GM19467 (cell line): Measurements from ENCODE around the gene ANKRD36B.
"Not testable (repeated sequence)": the region's sequence is repeated elsewhere in the genome, so short reads cannot be mapped to it uniquely, and the experiment has no call there.

Source experiments
- ATAC-seq: cut with Tn5 transposase; IDR thresholded peaks from one replicate; pipeline ENCODE4 v1.9.1; 2021; ENCODE audit warnings: mild to moderate bottlenecking, moderate library complexity; ENCODE audit not compliant: unreplicated experiment

The ANKRD36B gene

DNA sequence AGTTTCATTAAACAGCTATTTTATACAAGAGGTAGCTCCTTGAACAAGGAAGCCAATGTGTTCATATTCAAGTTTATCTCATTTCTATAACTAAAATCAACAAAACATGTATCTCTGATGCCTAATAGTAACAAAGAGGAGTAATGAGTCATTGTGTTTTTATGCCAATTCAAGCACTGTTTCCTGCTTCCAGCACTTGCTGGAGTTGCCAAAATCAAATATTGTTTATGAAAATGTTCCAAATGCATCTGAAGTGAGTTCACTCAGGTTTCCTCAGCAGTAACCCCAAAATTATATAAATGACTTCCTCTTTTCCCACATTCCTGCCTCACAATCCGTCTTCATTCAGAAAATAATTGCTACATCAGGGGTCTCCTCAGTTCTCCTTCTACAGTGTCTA, 39.2 kb downstream of the ANKRD36B start:
- ATAC-seq: not testable (repeated sequence)

DNA sequence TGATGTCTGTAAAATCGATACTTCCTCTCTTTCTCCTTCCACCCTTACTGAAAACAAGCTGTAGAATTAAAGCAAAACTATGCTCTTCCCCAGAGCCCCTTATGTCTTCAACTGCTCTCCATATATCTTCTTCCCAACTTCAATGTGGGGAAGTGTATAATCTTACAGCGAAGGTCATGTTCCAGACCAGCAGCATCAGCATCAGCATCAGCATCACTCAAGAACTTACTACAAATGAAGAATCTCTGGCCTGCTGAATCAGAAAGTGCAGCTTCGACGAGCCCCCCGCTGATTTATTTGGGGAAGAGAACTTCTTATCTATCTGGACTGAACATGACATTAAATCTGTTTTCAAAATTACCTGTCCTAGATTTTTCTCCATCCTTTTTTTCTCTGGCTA, 40.6 kb downstream of the ANKRD36B start:
- ATAC-seq: not testable (repeated sequence)

DNA sequence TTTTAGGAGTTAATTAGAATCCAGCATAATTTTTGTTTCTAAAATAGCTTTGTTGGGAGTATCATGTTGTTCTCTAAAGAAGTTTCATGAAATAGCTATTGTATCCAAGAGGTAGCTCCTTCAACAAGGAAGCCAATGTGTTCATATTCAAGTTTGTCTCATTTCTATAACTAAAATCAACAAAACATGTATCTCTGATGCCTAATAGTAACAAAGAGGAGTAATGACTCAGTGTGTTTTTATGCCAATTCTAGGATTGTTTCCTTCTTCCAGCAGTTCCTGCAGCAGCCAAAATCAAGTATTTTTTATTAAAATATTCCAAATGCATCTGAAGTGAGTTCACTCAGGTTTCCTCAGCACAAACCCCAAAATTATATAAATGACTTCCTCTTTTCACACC, 41.1 kb downstream of the ANKRD36B start:
- not testable (repeated sequence) for ATAC-seq

DNA sequence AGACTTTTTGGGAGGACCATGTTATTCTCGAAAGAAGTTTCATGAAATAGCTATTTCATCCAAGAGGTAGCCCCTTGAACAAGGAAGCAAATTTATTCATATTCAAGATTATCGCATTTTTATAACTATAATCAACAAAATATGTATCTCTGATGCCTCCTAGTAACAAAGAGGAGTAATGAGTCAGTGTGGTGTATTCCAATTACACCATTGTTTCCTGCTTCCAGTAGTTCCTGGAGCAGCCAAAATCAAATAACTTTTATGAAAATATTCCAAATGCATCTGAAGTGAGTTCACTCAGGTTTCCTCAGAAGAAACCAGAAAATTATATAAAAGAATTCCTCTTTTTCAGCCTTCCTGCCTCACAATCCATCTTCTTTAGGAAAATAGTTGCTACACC, 43.0 kb downstream of the ANKRD36B start:
- no peak for ATAC-seq

GRCh38 chr2:97544911-97545310, 44.8 kb downstream of the ANKRD36B start:
- not testable (repeated sequence) for ATAC-seq

- ATAC-seq: not testable (repeated sequence)
Observed at GRCh38 chr2:97525904-97526303, 63.8 kb downstream of the ANKRD36B start.

DNA sequence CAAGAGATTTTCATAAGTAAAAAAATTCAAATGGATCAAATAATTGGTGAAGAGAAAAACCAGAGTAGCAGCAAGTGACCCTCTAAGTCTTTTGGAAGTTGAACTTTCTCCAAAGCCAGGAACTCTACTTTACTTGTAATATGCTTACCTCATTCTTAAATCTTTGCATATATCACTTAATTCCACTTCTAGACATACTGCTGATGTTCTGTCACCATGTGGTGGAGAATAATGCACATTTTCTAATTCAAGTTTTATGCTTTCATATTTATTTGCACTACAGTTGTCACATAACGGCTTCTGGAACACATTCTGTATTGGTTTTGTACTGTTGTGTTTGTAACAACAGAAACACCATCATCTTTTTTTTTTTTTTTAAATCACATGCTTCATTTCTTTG, 65.9 kb downstream of the ANKRD36B start:
- not testable (repeated sequence) for ATAC-seq

DNA sequence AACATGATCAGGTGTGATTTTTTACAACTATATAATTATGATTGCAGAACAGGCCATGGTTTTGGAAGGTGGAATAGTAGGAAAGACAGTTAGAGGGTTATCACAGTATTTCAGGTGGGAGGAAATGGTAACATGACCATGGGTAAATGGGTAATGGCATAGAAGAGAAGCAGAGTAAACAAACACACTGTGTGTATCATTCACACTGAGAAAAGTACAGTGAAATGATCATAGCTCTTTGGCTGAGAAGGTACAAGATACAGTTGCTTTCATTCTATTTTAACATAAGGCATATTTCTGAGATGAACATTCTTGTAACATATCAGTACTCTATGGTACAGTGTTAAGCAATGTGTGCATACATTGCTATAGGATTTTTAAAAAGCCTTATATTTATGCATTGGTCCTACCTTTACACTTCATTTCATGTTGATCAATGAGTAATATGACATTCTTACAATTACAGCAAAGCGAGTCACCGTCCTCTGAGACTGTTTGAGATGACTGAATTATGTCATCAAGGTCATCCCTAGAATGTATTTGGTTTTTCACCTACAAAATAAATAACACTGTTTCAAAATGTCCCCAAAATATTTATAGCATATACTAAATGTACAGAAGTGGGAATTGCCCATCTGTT, 66.6 kb downstream of the ANKRD36B start:
- ATAC-seq: not testable (repeated sequence)

DNA sequence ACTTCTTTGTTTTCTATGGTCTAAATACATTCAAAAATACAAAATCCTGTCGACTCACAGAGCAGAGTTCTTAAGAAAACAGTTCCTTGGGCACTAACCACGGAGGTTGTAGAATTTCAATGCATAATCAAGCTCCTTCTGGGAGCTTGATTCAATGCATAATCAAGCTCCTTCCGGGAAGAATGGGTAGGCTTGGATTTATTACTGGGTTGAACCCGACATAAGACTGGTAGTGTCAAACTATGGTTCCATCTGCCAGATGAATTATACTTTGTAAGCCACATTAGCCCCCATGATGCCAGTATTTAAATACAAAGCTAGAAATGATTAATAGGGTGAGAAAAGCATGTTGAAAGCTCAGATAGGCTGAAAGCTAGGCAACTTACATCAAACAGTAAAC, 94.0 kb downstream of the ANKRD36B start:
- not testable (repeated sequence) for ATAC-seq

GRCh38 chr2:97490141-97490540, 99.5 kb downstream of the ANKRD36B start:
- ATAC-seq: not testable (repeated sequence)
